GM19455 (cell line): Measurements from ENCODE around the gene STK24.

ENCODE experiments used
- ATAC-seq: cut with Tn5 transposase; IDR thresholded peaks from one replicate; pipeline ENCODE4 v1.9.1; 2021; ENCODE audit not compliant: unreplicated experiment

STK24 gene

DNA sequence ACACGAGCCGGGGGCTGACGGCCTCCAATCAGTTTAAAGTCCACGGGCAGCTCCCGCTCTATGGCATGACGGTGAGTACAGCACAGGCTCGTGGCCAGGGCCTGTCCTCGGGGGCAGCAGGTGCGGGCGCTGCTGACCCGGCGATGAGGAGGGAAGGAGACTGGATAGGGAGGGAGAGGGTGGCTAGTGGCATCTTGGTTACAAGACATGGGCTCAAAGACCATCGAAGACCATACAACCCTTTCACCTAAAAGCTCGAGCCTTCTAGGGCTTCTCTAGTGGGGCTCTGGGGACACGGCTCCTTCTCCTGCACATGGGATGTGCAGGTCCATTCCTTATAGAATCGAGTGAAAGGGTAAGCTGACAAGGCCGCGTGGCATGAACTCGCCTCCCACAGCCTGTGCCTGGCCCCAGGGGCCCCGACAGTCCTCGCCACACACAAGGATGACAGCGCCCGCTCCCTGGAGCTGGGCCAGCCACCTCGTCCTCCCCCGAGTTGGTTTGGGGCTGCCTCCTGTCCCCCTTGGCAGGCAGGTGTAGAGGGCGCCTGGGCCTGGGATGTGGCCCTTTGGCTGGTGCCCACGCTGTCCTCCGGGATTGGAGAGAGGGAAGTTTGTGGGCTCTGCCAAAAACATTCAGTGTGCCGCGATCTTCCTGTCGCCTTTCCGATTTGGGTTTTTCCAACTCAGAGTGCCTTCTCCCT, 137.6 kb downstream of the STK24 start:
- no peak for ATAC-seq

- no peak for ATAC-seq
Observed at GRCh38 chr13:98438246-98439125, 138.4 kb downstream of the STK24 start.

DNA sequence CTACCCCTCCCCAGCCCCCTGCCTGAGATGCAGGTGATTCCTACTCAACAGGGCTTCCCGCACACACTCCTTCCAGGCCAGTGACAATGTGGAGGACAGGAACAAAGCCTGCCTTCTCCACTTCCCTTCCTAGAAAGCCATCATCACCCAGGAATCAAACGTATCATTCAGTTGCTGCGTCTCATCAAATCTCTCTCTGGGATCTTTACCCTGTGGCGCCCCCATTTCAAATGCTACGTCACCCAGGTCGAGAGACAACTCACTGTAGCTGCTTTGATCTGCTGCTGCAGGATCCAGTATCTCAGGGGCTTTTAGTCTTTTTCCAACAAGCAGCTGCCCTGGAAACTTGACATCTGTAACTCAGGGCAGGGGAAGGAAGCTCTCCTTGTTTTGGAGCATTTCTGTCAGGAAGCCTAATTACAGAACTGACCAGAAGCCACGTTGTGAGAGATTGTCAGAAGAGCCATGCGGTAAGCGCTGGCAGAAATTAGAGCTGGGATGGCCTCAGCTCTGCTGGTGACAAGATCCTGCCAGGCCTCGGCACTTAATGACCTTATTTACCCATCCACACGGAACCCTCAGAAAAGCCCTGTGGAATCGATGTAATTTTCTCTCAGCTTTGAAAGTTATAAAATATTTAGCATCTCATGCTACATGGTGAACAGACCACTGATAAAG, 140.5 kb downstream of the STK24 start:
- no peak for ATAC-seq

DNA sequence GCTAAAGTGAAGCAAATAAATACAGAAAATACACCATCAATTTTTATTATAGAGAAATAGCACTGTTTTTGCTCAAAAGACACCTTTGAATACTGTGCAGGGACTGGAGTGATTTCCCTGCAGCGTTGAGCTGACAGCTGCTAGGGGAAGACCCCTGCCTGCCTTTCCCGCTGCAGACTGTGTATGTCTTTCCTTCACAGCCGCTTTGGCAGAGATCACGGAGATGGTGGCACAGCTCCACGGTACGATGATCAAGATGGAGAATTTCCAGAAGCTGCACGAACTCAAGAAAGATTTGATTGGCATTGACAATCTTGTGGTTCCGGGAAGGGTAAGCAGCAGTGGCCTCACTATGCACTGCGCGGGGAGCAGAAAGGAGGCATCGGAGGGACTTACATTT, 141.5 kb downstream of the STK24 start:
- ATAC-seq = no peak

- ATAC-seq = no peak
Observed at GRCh38 chr13:98434060-98434459, 142.8 kb downstream of the STK24 start.

GRCh38 chr13:98433654-98434053, 143.3 kb downstream of the STK24 start:
- no peak for ATAC-seq

DNA sequence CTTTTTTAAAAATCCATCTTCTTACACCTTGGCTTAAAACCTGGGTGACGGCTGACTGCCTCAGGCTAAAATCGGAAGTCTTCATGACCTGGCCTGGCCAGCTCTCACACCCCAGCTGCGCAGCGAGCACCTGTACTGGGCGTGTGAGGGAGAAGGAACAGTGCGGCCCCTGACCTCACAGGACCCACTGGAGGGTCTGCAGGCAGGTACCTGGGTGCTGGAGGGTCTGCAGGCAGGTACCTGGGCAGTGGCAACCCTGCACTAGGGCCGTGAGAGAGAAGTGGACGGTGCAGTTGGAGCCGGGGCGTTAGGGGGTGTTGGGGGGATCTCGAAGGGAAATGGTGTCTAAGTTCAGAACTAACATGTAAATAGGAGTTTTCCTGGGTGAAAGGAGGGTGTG, 144.3 kb downstream of the STK24 start:
- ATAC-seq = no peak

GRCh38 chr13:98429977-98430736, 146.8 kb downstream of the STK24 start:
- ATAC-seq = no peak

DNA sequence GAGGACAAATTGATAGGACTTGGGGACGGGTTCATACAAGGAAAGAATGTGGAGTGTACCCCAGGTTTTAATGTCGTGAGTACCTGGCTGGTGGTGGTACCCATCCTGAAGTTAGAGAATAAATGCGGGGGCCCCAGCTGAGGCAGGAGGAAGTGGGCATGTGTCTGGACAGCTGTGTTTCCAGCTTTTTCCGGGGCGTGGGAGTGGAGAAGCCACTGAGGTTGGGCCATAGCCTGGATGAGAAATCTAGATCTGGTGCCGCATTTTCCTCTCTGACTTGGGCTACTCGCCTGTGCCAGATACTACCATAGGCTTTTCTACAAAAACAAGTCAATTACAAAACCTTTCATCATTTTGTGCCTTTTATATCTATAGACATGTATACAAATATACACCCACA, 147.4 kb downstream of the STK24 start:
- no peak for ATAC-seq

- no peak for ATAC-seq
Observed at GRCh38 chr13:98429081-98429480, 147.8 kb downstream of the STK24 start.

GRCh38 chr13:98428256-98428966, 148.5 kb downstream of the STK24 start:
- no peak for ATAC-seq

DNA sequence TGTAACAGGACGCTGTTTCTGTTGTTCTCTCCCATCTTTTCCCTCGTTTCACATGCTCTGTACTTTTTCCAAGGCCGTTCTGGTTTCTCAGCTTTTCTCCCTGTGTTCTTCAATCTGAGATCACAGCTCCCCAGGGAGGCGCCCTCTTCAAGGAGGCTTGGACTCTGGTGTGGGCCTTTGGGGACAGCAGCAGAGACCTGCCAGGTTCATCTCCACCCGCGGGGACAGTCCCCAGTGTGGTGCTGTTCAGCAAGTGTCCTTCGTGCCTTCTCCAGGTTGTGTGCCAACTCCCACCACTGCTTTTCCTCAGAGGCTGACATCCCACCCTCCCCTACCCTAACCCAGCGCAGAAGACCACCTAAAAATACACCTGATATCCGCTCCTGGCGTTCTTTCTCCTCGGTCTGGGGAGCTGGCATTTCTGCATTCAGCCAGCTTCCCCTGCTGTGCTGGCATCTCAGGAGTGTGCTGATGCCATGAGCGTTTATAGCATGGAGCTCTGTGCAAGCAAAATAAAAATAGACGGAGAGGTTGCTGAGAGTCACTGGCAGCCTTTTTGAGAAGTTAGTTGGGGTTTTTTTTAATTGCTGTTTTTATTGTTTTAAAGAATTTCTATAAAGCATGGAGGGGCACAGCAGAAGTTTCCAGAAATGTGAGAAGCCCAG, 149.4 kb downstream of the STK24 start:
- no peak for ATAC-seq

- no peak for ATAC-seq
Observed at GRCh38 chr13:98423417-98423816, 153.5 kb downstream of the STK24 start.

DNA sequence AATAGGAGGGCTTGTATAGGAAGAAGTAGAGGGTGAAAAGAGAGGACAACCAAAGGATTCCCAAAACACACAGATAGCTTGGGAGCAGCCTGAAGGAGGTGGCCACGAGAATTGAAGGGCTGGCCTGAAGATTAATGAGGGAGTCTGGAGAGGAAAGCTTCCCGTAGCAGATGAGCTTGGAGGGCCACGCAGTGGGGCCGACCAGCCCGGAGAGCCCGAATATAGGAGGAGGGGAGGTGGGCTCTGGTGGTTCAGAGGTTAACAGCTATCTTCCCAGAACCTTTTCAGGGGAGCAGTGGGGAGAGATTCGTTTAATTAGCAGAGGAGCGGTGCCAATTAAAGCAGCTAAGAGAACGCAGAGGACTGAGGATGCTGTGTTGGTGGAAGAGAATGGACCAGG, 154.9 kb downstream of the STK24 start:
- ATAC-seq = no peak

DNA sequence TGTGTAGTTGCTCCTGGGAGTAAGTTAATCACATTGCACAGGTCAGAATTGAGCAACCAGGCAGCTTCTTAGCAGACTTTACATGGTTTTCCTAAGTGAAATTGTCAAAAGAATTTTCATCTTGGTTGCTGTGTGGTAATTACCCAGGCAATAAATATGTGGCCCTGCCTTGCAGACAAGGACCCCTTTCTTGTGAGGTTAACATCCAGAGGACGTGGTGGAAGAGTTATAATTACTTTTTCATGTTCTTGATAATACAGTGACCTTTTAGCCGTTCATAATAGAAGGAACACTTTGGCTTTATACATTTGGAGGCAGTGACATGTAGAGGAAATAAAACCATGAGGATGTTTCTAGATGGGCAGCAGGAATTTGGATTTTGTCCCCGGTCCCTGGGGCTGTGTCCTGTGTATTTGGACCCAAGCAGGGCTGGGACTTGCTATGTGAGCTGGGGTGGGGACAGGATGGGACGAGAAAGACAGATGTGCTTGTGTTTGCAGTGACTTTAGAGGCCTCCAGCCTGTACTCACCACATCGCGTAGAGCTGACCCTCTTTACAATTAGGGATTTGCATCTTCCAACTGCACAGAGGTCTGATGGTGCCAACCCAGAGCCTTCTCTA, 156.2 kb downstream of the STK24 start:
- ATAC-seq = no peak

GRCh38 chr13:98419786-98420553, 156.9 kb downstream of the STK24 start:
- ATAC-seq = no peak

DNA sequence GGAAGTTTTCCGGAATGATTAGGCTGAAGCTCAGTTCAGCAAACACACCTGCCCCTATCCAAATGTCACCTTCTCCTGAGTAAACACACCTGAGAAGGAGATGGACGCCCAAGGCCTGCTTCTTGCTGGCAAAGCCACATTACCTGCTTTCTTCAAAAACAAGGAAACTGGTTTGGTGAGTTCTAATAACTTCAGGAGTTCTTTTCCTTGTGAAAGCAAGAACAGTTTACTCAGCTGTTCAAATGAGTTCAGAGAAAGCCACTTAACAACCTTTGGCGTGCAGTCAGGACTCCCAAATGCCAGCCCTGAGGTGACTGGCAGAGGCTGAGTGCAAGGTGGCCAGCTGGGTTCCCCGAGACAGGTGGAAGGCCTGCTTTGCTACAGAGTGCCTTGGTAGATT, 160.5 kb downstream of the STK24 start:
- no peak for ATAC-seq

DNA sequence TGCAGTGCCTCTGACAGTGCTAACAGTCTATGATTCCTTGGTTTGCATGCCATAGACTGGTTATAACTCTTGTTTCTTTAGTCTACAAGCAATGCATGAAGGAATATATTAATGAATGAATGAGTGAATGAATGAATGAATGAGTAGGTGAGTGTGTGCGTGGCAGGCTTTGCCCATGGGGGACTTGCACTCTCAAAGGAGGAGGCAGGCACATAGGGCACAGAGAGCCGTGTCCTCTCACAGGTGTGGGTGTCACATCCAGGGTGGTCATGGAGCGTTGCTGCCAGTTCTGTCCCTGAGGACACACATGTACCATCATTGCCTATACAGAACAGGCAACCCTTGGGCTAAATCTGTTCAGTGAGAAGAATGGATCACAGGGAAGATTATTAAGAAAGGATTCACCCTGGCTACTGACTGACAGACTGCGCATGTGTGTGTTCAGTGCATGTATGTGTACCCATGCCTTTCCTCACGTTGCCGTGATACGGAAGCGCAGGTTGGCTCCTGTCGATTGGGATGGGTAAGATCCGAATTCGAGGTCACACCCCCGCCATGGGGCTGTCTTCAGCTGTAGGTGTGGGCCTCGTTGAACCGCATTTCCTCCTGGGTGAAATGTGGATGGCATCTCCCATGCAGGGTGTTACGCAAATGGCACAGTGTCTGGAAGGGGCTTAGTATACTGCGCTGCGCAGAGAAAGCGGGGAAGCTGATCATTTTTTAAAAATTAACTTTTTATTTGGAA, 161.4 kb downstream of the STK24 start:
- ATAC-seq = no peak
